Smooth muscle cell of bladder (primary cell): ENCODE measurements around the gene REX1BD. TPM values are rescaled to one million over a fixed set of nuclear protein-coding genes. Genes with fewer than 3 reads are reported as not detected.

Source experiments
- total RNA-seq: library from RNA; depleted of rRNA; stranded (reverse); fragments of >200 nt; gene quantifications from 2 replicates; pipeline ENCODE4 v1.2.3, GENCODE V29; 2014

REX1BD gene
- total RNA-seq = 39.9 and 44.1 TPM in 2 replicates

DNA sequence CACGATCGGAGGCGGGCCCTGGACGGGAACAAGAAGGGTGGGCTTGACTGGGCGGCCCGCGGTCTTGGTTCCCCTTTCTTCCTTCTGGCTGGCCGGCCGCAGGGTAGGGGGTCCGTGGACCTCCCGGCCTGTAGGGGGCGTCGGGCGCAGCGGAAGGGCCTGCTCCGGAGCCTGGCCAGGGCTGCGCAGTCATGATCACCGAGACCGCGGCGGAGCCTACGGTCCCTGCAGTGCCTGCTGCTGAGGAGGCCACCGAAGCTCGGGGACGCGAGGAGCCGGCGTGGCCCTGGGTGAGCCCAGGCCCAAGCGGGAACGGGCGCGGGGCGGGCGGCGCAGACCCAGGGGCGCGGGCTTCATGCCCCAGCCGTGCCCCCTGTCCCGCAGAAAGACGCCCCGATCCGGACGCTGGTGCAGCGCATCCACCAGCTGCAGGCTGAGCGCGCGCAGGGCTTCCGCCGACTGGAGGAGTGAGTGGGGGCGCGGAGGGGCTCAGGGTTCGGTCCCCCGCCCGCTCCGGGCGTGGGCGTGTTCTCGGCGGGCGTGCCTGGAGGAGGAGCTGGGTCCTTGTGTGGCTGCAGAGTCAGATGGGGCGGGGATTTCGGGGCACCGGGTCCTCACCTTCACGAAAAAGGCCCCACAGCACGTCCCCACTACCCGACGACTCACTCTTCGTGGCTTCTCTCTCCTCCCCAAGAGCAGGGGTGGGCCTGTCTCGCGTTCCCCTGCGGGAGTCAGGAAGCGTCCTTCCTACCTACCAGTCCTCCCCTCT lies at the start of gene REX1BD:
Gene REX1BD, plus strand, starts transcription at position 188 of the 769 bp plus-strand sequence. Its CDS starts 4 bp downstream, at position 192.

DNA sequence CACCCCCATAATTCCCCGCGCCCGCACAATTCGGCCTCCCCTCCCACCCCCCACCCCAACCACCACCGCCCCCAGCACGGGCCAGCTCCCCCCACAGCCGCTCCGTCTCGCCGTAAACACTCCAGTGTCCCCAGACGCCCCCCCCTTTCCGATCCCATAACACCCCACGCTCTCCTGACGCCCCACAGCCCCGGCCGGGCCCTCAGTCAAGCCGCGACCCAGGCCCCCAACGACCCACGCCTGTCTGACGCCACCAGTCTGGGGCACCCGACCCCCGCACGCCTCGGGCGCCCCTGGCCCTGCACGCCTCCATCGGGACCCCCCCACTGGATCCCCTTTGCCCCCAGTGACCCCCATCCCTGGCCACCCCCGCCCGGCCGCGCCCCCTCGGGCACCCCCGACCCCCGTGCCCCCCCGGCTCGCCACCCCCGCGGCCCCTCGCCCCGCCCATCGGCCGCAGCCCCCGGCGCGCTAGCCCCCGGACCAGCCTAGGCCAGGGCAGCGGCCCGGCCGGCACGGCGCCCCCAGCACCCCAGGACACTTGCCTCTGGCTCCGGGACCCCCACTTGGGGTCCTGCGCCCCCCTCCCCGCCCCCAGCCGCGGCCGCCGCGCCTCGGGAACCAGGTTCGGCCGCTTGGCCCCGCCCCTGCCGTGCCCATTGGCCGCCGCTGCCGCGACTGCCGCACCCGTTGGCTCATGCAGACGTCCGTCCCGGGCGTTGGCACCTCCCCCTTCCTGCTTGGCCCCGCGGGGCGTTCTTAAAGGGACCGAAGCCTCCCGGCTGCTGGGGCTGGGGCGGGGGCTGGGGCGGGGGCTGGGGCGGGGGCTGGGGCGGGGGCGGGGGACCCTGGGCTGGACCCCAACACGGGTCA lies 45.4 kb upstream of the REX1BD start, which contains the start of gene FKBP8:
Gene FKBP8, minus strand, starts transcription at position 633 of the 873 bp plus-strand sequence. CDS start 1,603 bp downstream, outside the sequence.

DNA sequence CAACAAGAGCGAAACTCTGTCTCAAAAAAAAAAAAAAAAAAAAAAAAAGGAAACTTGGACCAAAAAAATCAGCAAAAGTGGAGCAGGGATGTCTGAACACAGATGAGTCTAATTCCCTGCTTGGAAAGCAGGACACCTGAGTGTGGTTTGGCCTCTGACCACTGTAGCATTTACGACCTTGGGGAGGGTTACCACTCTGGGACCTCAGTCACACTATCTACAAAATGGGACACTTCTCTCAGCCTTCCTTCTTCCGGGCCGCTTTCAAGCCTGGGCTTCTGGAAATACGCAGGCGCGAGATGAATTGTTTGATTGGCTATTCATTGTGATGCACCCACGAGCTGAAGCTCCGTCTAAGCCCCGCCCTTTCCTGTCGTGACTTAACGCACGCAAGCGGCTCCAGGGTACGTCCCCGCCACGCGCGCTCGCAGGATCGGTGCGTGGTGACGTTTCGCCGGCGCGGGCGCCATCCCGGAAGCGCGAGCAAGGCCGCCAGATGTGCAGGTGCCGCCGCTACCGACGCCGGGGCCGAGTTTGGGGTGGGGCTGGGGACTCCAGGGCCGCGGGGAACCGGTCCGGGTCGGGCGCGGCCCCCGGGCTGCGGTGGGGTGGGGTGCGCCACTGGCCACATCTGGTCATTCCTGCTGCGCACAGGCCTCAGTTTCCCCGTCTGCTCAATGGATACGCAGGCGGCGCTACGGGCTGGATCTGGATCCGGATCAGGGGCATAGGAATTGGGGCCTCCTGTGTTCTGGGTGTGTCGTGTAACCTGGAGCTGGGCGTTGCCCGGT lies 31.0 kb upstream of the REX1BD start, which contains the start of gene KXD1:
Gene KXD1, plus strand, starts transcription at position 460 of the 791 bp plus-strand sequence. CDS start 4,187 bp downstream, outside the sequence.

DNA sequence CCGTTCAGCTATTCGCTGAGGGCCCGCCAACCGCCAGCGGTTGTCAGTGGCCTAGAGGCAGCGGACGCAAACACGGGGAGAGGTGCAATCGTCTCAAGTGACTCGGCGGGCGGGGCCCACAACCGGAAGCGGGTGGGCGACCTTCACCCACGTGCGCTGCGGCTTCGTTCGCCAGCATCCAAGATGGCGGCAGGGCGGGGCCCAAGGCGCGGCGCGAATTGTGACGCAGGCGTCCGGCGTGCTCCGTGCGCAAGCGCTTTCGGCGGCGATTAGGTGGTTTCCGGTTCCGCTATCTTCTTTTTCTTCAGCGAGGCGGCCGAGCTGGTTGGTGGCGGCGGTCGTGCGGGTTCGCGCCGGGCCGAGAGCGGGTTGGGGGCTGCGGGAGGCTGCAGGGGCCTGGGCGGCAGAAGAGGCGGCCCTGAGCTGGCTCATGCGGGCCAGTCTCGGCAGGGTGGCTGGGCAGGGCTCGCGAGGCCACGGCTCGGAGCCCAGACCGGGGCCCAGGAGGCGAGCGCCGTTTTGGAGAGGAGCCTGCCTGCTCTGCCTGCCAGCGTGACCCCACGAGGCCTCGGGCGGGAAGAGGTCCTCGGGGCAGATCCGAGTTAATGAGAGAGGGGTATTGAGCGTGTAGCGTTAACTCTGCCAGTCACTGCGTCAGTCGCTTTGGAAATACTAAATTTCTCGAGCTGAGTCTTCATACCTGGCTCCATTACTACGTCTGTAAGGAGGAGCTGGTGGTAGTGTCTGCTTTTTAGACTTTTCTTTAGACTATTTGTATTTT lies 16.8 kb upstream of the REX1BD start, which contains the start of gene UBA52:
Gene UBA52, plus strand, starts transcription at position 294 of the 781 bp plus-strand sequence. CDS start 1,444 bp downstream, outside the sequence.

DNA sequence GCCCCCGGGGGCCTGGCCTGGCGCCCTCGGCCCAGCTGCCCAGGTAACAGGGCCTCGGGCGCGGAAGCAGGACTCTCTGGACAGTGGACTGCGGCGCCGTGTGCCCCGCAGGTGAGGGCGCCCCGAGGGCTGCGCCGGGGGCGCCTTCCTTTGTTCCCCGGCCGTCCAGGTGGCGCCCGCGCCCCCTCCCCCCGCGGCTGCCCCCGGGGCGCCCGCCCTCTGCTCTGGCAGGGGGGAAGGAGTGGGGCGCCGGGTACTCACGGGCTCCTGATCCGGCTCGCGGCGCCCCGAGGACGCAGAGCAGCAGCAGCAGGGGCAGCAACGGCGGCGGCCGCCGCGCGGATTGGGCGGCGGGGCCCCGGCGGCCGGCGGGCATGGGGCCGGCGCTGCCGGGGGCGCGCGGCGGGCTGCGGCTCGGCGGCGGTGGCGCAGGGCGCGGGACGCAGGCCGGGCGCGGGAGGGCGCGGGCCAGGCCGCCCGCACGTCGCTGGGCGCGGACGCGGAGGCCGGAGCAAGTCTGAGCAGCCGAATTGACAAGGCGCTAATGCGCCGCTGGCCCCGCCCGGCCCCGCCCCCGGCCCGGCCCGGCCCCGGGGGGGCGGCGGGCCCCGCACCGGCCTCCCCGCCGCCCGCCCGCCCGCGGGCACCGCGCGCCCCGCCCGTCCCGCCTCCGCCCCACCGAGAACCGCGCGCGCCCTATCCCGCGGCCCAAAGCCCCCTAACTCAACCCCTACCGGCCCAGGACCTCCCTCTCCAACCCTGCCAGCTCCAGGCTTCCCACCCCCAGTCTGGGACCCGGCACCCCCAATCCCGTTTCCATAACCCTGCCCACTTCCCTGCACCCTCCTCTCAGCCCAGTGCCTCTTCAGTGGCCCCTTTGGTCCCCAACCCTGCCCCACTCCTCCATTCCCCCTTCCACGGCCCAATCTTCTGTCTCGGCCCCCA lies 18.0 kb downstream of the REX1BD start, which contains the start of gene CRLF1:
Gene CRLF1, minus strand, starts transcription at position 519 of the 945 bp plus-strand sequence. Its CDS starts 143 bp downstream, at position 376.

DNA sequence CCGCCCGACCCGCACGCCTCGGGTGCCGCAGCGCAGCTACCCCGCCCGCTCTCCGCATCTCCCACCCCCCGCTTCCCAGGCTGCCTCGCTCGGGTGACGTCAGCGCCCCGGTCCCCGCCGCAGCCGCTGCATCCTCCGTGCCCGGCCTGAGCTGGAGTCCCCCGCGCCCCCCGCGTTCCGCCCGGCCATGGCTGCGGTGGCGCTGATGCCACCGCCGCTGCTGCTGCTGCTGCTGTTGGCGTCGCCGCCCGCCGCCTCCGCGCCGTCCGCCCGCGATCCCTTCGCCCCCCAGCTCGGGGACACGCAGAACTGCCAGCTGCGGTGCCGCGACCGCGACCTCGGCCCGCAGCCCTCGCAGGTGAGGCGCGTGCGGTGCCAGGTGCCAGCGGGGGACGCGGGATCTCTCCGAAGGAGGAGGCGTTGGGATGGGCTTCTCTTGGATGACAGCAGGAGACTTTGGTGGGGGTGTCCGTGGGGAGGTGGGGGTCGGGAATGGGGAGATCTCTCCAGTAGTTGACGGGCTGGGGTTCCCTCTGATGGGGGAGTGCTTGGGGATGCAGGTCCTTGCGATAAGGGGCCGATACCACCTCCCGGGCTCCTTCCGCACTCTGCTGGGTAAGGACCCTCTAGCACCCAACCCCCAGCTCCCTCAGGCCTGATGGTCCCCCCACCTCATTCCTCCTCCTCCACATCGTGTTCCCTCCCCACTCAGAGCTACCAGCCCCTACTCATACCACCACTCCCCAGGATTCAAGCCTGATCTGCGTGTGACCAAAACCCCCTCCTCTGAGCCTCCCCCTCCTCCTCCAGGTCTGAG lies 24.4 kb downstream of the REX1BD start, which contains the start of gene TMEM59L:
Gene TMEM59L, plus strand, starts transcription at position 99 of the 817 bp plus-strand sequence. Its CDS starts 89 bp downstream, at position 188.

DNA sequence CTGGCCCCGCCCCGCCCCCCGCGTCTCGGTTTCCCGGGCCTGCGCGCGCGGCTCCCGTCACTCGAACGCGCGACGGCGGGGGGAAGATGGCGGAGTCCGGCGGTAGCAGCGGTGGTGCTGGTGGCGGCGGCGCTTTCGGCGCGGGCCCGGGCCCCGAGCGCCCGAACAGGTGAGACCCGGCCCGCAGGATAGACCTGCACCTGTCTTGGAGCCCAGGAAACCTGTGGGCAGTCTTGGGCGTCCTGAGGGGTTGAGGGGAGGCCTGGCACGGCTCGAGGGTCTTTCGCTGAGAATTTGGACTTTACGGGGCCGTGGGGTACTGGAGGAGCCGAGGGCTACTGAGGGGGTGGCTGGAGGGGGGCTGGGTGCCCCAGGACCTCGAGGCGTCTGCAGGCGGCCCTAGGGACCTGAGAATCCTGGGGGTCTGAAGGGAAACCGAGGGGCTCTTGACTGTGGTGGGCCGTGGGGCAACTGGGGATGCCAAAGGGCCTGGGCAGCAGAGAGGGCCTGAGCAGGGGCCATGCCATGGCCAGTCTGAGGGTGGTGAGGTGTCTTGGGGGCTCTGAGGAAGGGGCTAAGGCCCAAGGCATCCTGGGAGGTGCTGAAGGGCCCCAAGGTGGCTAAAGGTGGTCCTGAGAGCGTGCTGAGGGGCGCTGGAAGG lies 48.5 kb downstream of the REX1BD start, which contains the start of gene KLHL26:
Gene KLHL26, plus strand, starts transcription at position 60 of the 661 bp plus-strand sequence. Its CDS starts 27 bp downstream, at position 87.

Other genes with a start within 250 kb of the REX1BD start
- 33.1 and 44.2 TPM in 2 replicates for gene PGPEP1, start 248.2 kb upstream of the REX1BD start, total RNA-seq
- 62.4 and 105 TPM in 2 replicates for gene GDF15, start 202.6 kb upstream of the REX1BD start, total RNA-seq
- gene LRRC25, start 191.2 kb upstream of the REX1BD start, total RNA-seq = 0.14 and 0.28 TPM in 2 replicates
- gene SSBP4, start 169.4 kb upstream of the REX1BD start, total RNA-seq = 32.9 and 45.6 TPM in 2 replicates
- 9.2 and 23.0 TPM in 2 replicates for gene ISYNA1, start 150.7 kb upstream of the REX1BD start, total RNA-seq
- 17.8 and 20.9 TPM in 2 replicates for gene ELL, start 66.7 kb upstream of the REX1BD start, total RNA-seq
- 256 and 265 TPM in 2 replicates for gene FKBP8, start 45.2 kb upstream of the REX1BD start, total RNA-seq
- gene KXD1, start 30.9 kb upstream of the REX1BD start, total RNA-seq = 54.0 and 65.1 TPM in 2 replicates
- 1,243 and 1,519 TPM in 2 replicates for gene UBA52, start 16.9 kb upstream of the REX1BD start, total RNA-seq
- 28.7 and 60.3 TPM in 2 replicates for gene CRLF1, start 18.0 kb downstream of the REX1BD start, total RNA-seq
- 1.00 and 2.3 TPM in 2 replicates for gene TMEM59L, start 24.1 kb downstream of the REX1BD start, total RNA-seq
- gene KLHL26, start 48.2 kb downstream of the REX1BD start, total RNA-seq = 3.1 and 3.7 TPM in 2 replicates
- gene CRTC1, start 94.9 kb downstream of the REX1BD start, total RNA-seq = 1.6 and 2.8 TPM in 2 replicates
- 1.3 and 5.7 TPM in 2 replicates for gene COMP, start 202.5 kb downstream of the REX1BD start, total RNA-seq
- gene UPF1, start 243.2 kb downstream of the REX1BD start, total RNA-seq = 41.5 and 54.9 TPM in 2 replicates